AG08395 (cell line): ENCODE results near the gene TMEM170A.
"Not testable (repeated sequence)": the region's sequence is repeated elsewhere in the genome, so short reads cannot be mapped to it uniquely, and the experiment has no call there.

Experiments
- DNase-seq: peaks from one replicate; pipeline ENCODE4 v3.0.0; 2012; ENCODE audit warnings: mixed read lengths, low spot score

TMEM170A gene

DNA sequence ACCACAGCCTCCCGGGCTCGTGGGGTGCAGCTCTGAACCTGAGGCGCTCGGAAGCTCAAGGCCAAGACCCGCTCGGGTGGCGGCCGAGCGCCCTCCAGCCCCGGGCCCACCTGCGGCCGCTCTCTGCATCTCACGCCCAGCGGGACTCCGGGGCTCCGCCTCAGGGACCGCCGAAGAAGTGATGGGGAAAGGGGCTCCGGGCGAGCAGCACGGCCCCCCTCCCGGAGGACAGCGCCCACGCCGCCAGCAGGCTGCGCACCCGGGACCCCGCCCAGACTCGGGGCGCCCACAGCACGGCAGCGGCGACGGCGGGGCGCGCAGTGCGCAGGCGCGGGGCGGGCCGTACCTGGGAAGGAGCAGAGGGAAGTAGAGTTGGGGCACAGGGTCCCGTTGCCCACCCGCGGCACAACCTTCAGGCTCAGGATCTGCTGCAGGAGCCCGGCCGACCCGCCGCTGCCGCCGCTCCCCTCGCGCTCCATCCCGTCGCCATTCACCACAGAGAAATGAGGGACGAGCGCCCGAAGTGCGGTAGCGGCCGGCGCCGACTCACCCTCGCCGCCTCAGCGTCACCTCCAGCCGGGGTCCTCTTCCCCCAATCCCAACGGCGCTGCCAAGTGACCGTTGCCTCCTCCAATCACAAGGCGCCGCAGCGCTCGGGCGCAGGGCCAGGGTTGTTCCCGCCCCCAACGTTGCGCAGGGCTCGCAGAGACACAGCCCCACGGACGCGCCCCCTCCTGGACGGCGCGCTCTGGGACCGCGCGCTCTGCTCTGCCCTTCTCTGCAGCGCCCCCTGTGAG, at the start of gene TMEM170A:
TSS of gene TMEM170A (minus strand) at position 568 of the 797 bp plus-strand sequence. CDS start at position 479, 89 bp downstream.
- peak; percentile 99 for DNase-seq

DNA sequence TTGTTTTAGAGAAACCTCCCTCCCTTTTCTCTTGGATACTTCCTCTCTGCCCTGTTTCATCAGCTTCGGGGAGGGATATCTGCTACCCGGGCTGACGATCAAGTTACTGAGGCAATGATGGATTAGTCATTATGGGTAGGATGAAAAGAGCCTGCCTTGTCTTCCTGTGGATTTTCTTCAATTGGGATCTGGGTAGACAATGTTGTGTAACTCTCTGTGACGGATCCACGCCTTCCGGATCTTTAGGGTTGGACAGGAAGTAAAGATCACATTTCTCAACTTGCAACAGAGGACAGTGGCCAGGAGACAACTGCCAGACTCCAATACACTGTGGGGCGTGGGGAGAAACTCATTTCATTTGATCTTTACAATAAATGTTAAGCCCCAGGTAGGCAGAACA, 42.1 kb upstream of the TMEM170A start:
- peak; percentile 69 for DNase-seq

DNA sequence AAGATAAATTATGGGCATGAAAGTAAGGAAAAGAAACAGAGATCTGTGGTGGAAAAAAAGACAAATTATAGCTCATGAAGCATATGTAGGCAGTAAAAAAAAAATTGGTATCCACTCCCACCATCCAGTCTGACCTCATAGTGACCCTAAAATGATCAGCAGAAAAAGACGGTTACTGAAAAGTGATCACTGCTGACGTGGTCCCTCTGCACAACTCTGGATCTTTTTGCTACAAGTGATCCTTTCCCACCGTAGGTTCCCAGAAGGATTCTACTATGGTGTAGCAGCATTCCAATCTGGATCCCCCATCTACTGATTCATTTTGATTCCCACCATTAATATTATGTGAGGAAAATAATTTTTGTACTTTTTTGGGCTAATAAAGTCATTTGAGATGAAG, 41.6 kb upstream of the TMEM170A start:
- no peak for DNase-seq

- no peak for DNase-seq
Measured at GRCh38 chr16:75503801-75504200, 39.3 kb upstream of the TMEM170A start.

DNA sequence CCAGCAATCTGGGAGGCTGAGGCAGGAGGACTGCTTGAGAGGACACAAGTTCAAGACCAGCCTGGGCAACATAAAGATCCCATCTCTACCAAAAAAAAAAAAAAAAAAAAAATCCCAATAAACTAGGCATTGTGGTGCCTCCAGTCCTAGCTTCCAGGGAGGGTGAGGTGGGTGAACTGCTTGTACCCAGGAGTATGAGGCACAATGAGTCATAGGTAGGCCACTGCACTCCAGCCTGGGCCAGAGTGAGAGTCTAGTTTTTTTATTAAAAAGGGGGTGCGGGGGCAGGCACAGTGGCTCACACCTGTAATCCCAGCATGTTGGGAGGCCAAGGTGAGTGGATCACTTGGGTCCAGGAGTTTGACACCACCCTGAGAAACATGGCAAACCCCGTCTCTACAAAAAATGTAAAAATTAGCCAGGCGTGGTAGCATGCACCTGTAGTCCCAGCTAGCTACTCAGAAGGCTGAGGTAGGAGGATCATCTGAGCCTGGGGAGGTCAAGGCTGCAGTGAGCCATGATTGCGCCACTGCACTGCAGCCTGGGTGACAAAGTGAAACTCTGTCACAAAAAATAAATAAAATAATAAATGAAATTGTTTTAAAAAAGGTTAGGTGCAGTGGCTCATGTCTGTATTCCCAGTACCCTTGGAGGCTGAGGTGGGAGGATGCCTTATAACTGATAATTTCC, 38.6 kb upstream of the TMEM170A start:
- DNase-seq: no peak

- DNase-seq: peak; percentile 41
Measured at GRCh38 chr16:75501820-75502219, 37.3 kb upstream of the TMEM170A start.

DNA sequence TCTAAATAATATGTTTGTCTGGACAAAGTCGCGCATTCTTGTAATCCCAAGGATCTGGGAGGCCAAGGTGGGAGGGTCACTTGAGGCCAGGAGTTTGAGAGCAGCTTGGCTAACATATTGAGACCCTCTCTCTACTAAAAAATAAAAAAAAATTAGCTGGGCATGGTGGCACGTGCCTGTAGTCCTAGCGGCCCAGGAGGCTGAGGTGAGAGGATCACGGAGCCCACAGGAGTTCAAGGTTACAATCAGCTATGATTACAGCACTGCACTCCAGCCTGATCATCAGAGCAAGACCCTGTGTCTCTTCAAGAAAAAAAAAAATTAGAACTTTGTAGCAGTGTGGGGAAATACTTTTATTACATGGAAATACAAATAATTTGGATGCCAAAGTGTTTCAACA, 36.9 kb upstream of the TMEM170A start:
- no peak for DNase-seq

- DNase-seq: not testable (repeated sequence)
Measured at GRCh38 chr16:75498605-75499322, 34.3 kb upstream of the TMEM170A start.

DNA sequence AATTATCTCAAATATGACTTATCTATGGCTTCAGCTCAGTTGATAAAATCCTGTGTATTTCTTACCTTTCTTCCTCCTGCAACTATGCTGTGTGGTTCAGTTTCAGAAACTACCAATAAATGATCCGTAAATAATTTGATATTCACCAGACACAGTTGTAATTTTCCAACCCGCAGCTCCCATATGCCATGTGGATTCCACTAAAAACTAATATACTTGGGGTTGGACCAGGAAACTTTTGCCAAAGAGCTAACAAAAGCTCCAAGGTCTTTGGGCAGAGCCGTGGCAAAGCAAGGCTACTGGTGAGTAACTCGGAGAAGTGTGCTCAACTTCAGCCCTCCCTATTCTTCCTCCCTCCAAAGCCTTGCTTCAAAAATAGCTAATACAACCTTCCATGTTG, 33.1 kb upstream of the TMEM170A start:
- DNase-seq: no peak

- no peak for DNase-seq
Measured at GRCh38 chr16:75495076-75495674, 30.7 kb upstream of the TMEM170A start, which contains the start of gene CHST6. Gene CHST6, minus strand, starts transcription at chr16:75495441. Its CDS starts 15,613 bp downstream, at chr16:75479828.

GRCh38 chr16:75494661-75495075, 30.2 kb upstream of the TMEM170A start:
- DNase-seq: no peak

GRCh38 chr16:75494184-75494583, 29.7 kb upstream of the TMEM170A start:
- DNase-seq: no peak

- no peak for DNase-seq
Measured at GRCh38 chr16:75491876-75492275, 27.4 kb upstream of the TMEM170A start.

DNA sequence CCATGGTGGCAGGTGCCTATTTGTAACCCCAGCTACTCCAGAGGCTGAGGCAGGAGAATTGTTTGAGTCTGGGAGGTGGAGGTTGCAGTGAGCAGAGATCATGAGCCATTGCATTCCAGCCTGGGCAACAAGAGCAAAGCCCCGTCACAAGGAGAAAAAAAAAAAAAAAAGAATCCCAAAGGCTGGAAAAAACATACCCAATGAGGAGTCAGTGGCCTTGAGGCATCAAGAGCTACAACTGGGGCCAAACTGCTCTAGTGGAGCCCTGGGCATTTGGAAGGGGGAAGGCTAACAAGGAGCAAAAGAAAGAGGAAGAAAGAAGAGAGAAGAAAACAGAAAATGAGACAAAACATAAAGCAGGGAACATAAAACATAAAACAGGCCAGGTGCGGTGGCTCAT, 23.8 kb upstream of the TMEM170A start:
- no peak for DNase-seq

DNA sequence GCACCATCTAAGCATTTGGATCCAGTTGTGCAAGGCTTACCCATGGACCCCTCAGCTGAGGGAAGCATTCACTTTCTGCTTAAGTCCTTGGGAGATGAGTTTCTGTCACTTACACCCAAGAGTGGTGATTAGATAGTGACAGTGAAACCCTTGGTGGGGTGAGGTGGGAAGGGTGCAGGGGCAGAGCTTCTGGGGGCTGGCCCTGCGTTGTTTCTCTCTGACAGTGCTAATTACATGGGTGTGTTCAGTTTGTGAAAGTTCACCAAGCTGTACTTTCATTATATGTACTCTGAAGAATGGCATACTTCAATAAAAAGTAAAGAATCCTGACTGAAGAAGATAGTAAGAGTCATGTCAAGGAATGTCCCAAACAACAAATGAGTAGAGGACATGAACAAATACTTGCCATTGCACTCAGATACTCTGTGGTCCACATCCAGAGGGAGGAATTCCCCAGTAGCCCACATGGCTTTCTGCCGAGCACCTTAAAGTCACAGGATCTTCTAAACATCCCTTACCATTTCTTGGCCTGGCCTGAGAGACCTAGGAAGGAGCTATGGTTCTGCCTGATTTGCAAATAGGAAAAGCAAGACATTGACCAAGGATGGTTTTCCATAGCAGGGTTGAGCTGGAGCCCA, 22.3 kb upstream of the TMEM170A start:
- no peak for DNase-seq

DNA sequence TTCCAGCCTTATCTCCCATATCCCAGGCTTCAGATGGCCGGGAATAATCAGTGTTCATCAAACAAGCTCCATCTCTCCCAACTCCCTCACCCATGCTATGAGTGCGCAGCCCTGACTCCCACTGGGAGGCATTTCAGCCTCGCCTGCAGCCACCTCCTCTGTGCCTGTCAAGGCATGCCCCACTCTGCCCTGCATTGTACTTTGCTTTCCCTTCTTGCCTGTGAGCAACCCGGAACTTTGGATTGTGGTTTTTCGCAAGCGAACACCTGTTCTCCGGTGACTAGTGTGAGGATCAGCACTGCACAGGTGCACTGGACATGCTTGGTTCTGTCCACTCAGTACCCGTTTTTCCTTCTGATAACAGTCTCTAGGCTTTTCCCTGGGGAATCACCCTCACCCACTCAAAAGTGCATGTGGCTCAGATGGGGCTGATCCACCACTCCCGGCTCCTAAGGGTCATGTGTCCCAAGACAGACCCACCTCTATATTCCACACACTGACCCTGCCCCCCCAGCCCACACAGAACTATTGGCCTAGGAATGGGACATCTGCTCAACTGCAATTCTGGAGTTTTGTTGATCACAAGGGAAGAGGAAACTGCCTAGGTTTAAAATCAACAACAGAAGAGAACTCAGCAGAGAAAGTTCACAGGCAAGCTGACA, 21.7 kb upstream of the TMEM170A start:
- no peak for DNase-seq

DNA sequence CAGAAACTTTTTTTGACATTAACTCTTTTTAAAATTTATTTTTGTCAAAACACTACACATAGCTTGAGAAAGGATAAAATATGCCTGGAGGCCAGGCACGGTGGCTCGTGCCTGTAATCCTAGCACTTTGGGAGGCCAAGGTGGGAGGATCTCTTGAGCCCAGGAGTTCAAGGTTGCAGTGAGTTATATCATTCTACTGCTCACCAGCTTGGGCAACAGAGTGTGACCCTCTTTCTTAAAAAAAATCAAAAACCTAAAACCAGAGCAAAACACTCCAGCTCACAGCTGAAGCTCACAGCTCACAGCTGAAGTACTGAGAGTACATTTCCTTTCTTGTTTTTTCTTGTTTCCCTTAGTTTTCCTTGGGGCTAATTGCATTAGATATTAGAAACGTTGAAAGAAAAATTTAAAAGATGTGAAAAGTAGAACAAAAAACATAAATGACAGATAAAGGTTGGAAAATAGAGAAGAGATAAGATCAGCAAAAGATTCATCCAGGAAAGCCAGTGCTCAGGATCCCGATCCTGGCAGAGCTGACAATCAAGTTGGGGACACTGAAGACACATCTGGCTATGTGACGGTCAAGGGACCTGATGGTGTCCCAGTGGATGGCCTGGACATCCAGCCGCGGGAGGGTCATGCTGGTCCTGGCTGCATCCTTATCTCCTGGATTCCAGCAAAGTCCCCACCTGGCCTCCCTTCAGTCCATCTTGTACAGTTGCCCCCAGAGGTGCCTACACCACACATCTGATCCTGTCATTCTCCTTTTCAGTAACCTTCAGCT, 20.9 kb upstream of the TMEM170A start:
- no peak for DNase-seq

- DNase-seq: no peak
Measured at GRCh38 chr16:75483222-75483621, 18.7 kb upstream of the TMEM170A start.

DNA sequence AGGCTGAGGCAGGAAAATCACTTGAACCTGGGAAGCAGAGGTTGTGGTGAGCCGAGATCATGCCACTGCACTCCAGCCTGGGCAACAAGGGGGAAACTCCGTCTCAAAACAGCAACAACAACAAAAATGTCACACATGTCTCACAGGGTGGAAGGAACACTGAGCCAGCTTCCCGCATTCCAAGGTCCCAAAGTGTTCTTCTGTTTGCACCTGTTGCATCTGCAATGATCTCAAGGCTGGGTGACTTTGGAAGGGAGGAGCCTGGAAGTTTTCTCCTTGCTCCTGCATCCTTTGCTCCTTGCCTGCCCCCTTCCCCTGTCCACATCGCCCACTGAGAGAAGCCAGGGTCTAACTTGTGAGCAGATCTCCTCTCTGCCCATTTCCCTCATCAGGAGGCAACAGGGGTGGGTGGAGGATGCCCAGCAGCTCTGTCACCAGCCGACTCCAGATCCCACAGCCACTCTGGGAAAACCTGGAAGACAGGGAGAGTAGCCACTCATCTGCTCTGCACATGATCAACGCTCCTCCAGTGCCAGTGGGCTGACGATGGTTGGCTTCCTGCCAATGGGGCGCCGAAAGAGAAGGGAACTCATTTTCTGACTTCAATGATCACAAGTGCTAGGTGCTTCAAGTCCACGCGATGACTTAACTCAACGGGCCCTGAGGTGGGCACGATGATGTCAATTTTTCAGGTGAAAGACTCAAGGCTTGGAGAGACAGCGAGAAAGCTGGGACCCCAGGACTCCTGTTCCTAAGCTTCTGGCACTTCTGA, 18.1 kb upstream of the TMEM170A start:
- DNase-seq: no peak

DNA sequence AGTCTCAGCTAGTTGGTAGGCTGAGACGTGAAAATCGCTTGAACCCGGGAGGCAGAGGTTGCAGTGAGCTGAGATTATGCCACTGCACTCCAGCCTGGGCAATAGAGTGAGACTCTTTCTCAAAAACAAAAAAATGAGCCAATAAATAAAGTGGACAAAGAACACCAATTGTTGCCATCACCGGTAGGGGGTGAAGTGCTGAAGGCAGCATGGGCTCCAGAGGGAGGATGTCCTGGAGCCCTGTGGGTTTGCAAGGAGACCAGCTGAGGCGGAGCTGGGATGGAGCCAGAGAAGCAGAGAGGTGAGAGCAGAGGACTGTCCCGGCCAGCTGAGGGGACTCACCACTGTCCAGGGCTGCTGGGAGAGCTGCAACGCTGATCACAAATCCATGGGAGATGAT, 17.0 kb upstream of the TMEM170A start:
- DNase-seq: no peak
